Activated effector memory CD4-positive, alpha-beta T cell treated with anti-CD3 and anti-CD28 coated beads, Interleukin-2, amount 50 U/mL, for 16 hours (primary cell): ENCODE measurements around the gene TNFAIP8.
"Not testable (repeated sequence)": the region's sequence is repeated elsewhere in the genome, so short reads cannot be mapped to it uniquely, and the experiment has no call there.

Experiments
- DNase-seq: peaks from one replicate; pipeline ENCODE4 v3.0.0-alpha.2; 2020

The TNFAIP8 gene

DNA sequence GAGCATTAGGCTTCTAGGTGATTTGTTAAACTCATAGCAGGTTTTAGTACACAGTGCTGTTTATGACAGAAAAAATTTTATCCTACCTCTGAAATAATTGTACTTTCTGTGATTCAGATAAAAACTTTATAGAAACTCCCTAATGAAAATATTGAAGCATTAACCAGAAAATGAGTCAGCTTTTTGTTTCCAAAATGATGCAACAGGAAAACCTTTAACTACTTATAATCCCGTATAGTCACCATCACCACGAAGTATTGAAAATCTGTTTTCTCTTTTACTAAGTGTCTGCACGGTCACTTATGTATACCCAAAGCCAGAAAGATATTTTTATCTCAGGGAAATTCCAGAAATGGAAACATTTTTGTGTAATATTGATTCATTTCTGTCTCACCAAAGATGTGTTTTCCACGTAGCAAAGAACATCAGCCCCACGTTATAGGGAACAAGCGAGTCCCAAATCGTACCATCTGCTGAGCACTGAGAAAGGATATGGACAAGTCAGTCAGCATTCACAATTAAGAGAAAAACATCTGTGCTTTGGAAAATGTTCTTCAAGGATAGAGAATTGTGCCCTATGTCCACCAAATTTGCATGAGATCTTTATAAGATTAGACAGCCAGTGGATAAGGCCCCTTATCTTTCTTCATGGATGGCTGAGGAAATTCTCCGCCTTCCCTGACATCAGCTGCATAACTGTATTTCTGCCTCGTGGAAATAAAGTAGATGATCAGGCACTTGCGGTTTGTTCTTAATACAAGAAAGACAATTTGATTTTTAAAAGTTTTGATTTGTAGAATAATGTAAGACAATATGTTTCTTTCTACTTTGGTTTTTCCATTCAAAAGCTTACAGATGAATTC is 41.9 kb downstream of the TNFAIP8 start:
- DNase-seq, result peak; percentile 66

DNA sequence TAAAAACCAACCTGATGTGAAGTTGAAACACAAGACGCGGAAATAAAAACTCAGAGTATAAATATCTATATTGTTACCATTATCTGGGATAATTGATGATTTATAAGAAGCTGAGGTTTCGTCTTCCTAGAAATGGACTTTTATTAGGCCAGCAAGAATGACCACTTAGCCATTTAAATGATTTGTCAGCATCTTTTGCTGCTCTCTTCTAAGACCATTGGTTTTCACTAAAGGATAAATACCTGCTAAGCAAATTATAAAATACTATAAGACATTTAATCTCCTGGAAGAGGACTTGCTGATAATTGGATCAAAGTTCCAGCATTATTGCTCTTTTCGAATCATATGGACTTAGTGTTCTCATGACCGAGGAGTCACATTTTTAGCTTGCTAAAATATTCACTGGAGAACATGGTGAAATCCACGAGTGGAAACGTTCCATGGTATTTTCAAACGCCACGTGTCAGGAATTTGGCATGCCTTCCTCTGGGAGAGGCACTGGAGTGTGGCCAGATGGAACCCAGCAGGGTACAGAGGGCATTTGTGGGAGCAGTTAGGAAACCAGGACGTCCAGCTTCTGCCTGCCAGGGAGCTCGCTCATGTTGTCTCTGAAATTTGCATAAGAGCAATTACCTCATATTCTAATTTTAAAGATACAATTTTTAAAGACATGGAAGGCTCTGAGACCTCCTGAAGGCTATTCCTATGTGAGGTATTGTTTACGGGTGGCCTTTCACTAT is 43.1 kb downstream of the TNFAIP8 start:
- DNase-seq, result no peak

DNA sequence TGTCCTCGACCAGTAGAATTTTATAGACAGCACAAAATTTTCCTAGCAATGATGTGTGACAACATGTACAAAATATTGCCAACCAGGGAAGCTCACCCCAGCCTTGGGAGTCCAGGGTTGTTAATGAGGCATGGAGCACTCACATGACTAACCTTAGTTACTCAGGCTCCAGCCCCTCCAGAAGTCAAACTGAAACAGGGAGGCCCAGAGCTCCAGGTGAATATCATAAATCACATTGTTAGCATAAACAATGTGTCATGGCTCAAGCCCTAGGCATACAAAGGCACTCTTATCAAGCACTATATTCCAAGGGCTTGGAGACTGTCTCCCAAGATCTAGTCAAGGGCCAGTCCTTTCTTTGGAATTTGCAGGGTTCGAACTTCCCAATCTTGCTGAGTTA is 44.4 kb downstream of the TNFAIP8 start:
- DNase-seq, result no peak

DNA sequence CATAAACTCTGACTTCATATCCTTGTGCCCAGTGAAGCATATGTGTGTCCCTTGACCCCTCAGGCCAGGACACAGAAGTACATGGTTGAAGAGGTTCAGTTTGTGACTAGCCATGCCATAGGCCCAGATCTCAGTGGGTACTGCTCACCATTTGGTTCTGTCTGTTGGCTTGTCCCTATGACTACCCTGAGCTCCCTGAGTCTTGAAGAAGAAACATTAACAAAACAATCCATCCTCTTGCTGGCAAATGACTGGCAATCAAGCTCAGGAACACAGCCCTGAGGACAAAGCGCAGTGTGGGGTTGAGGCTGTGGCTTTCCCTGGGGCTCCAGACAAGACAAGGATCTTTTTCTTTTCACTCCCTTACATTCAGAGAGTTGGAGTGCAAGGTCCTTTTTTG is 46.3 kb downstream of the TNFAIP8 start:
- DNase-seq, result no peak

DNA sequence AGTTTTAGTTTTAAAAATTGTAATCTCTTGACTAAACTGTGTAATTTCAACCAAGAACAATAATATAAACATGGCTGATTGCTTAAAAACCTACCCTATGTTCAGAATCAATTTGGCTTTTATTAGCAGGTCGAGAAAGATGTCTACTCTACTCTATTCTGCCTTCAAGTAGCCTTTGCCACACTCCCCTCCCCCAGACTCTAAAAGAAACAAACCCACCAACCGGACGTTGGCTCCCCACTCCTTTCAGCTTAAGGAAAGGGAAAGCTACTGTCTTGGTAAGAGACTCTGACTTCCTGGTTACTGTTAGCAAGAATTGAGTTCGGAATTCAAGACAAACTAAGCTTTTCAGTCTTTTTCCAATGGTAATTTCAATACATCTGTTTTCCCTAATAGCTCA is 46.7 kb downstream of the TNFAIP8 start:
- DNase-seq, result no peak

DNA sequence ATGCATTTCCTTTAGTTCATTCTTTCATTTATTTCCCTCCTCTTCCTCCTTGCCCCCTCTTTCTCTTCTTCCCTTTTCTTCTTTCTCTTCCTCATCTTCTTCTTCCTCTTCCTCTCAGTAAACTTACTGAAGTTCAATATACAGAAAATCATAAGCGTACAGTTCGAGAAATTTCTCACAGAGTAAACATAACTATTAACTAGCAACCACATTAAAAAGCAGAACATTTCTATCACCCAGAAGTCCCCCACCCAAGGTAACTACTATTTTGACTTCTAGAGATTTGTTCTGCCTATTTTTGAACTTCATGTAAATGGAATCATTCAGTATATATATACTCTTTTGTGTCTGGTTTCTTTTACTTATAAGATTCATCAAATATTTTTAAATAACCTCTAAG is 48.2 kb downstream of the TNFAIP8 start:
- DNase-seq, result no peak

DNA sequence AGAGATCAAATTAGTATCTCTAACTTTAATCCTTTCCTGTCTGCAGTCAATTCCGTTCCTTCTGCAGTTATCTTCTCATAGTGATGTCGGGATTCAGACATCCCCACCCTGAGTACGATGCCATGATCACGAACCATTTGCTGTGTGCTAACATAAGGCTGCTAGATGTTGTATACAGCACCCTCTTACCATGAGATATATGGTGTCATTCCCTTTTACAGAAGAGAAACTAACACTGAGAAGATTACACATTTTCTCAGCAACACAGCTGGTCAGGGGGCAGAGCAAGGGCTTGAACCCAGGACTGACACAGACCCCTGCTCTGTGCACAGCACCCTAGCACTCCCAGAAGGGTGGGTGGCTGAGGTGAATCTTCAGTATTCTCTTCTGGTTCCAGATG is 49.6 kb downstream of the TNFAIP8 start:
- DNase-seq, result no peak

DNA sequence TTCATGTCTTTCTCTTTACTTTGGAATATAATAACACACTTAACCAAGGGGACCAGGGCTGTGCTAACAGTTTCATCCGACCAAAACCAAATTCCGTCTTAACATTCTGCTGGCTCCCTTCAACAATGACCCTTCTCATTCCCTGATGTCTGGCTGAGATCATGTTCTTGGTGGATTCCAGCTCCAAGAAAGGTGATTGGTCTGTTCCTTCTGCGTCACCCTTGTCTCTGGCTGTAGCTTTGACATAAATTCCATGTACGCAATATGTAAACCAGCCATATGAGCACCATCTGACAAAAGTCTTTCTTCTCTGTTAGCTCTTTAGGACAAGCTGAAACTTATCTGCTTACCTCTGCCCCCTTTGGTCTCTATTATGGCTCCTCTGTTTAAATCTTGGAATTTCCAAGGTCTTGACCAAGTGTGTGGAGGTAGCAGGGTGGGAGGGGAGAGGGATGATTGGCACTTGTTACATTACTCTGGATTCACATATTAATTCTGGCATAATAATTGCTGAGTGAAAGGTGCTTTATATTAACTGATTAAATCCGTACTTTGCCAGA is 50.8 kb downstream of the TNFAIP8 start:
- no peak for DNase-seq

DNA sequence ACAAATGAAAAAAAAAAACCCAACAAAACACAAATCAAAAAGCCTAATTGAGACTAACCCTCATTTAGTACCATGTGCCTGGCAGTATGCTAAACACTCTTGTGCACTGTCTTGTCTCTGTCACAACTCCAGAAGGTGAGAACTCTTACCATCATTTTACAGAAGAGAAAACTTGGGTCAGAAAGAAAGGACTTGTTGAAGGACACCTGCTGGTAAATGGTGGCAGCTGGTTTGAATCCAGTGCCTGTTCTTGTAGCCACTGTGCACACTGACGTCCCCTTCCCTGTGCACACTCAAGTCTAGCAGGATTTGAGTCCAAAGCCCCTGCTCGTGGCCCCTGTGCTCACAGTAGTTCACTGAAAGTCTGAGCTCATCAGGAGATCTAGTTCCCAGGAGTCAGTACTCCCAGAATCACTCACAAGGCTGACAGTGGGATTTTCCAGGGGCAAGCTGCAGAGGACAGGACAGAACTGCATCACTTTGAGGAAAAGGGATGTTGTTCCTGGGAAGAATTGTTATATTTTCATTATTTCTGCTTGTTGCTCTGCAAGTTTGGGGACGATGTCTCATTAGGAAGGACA is 53.5 kb downstream of the TNFAIP8 start:
- no peak for DNase-seq

DNA sequence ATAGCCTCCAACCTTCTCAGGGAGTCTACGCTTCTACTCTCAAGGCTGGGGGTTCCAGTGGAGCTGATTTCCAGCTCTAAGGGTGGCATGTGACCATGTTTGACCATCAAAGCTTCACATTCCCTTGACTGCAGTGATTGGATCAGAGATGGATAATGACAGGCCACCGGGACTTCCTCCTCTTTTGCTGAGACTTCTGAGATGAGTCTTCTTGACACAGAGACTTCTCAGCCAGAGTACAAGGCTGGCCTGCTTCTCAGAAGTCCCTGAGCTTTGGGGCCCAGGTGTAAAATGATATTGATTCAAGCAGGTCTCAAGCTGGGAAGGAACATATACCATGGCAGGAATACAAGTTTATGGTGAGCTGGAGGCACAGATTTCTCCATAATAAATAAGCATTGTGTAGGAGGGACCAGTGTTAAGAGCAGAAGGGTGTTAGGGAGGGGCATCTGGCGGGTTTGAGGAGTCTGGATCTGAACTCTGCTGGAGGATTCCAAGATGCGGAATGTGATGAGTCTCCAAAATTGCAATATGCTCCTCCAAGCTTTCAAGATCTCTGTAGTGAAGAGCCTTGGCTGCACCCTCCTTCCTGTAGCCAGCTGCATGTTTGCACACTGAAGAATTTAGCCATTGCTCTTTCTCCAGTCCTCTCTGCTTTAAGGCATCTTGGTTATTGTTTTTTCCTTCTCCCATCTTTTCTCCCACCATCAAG is 54.8 kb downstream of the TNFAIP8 start:
- no peak for DNase-seq

DNA sequence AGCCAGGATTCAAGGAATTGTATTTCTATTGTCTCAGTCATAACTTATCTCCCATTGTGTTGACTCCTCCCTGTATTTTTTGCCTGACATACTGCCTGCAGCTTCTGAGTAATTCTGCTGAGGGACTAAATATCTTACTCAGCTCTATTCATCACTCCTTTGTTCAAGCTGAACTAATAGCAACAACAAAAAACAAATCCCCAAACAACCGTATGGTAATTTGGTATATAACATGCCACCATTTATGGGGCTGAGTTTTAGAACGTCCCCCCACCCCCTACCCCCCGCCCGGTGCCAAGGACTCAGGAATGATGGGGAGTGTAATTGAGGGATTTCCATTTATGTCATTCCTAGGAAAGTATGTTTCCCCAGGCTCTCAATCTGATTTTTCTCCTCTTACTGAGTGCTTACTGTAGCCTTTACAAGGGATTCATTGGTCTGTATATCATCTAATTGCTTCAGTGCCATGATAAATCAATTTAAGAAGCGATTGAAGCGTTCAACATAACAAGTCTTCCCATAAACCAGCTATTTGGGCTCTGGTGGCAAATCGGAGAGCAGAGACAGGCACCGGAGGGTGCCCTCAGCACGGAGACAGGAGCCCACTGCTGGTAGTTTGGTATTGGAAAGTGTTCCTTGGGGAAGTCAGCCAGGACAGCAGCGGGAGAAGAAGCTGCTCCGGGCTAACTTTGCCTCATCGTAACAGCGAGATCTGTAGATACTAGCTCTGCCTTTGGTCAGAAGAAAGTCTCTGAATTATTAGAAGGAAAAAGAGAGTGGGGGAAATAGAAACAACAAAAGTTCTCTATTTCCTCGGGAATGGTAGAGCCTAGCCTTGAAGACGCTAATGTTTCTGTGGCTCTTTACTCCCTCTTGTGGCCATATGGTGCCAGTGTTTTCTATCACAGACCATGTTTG is 55.8 kb downstream of the TNFAIP8 start:
- peak; percentile 67 for DNase-seq

DNA sequence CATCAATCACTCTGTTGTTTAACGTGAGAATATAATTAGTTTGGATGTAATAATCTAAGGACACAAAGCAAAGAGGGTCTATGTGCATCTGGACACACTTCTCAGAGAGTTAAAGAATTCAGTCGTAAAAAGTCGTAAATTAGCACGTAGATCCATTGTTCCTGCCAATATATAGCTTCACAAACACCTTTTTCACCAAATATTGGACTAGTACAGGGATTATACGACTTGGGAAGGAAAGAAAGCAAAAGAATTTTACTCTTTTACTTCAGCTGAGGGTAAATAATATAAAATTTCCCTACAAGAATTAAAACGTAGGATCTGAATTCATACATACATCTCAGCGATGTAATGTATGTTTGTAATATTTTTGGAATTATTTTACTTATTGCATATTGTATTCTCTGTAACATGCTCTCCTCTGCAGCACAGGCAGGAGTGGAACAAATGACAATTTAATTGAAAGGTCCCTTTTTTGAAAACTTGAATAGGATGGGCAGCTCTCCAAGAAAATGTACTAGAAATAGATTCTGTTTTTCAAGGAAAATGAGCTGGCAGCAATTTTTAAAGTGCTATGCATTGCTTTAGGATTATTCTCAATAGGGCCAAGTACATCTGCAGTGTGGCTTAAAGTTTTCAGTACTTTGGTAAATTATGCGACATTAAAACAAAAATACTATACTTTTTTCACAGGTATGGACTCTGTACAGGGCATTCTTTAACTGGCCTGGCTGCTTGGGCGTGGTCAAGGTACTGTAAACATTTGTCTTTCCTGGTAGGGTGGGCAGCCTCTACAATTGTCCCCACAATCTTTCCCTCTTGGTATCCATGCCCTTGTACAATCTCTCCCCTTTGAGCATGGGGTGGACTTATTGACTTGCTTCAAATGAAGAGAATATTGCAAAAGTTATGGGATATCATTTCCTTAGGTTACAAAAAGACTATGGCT is 56.7 kb downstream of the TNFAIP8 start:
- DNase-seq, result no peak

DNA sequence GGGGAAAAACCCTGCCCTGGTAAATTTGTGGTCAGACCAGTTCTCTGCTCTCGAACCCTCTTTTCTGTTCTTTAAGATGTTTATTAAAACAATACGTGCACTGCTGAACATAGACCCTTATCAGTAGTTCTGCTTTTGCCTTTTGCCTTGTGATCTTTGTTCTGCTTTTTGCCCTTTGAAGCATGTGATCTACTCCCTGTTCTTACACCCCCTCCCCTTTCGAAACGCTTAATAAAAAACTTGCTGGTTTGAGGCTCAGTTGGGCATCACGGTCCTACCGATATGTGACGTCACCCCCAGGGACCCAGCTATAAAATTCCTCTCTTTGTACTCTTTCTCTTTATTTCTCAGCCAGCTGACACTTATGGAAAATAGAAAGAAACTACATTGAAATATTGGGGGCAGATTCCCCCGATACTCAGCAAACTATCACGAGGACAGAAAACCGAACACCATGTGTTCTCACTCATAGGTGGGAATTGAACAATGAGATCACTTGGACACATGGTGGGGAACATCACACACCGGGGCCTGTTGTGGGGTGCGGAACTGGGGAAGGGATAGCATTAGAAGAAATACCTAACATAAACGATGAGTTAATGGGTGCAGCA is 58.4 kb downstream of the TNFAIP8 start:
- not testable (repeated sequence) for DNase-seq

DNA sequence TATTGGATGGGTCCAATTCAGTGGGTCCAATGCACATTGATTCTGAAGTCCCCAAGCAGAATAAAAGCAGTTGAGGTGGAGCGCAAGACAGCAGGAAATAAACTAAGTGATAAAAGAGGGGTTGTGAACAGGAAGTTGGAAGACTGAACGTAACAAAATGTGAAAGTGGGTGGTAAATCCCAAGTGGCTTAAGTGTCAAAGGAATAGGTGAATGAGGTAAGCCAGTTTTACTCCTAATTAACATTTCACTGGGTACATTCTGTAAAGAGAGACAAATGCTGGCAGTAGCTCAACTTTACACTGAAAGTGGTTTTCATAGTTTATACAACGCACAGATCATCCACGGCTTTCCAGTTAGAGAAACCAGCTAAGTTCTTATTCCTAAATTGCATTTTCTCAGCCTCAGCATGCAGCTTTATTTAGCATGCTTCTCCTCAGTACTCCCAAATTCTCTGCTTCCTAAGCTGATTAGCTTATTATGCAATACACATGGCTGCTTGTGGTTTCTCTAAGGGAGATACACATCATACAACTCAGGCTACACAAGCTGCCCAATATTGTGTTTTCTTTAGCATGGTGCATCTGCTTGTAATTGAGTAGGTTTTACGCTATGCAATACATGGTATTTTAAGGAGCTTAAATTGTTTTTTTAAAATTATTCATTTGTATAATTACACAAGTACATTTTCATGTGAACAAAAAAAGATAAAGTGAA is 62.2 kb downstream of the TNFAIP8 start:
- no peak for DNase-seq

DNA sequence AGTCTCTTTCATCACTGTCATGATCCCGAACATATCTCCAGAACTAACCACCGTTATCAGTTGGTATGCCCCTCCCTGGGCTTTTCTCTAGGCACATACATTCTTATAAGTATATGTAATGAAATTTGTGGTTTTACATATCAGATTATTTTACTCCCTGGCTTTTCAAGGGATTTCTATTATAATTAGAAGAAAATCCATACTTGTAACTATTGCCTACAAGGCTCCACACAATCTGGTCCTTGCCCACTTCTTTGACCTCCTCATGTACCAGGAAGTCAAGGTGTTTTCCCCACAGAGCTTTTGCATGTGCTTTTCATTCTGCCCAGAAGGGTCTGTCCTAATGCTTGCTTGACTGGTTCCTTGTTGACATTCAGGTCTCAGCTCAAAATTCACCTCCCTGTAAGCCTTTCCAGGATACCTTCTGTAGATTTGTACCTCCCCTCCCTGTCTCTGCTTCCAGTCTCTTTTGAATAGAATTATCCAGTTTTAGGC is 62.8 kb downstream of the TNFAIP8 start:
- DNase-seq, result no peak

DNA sequence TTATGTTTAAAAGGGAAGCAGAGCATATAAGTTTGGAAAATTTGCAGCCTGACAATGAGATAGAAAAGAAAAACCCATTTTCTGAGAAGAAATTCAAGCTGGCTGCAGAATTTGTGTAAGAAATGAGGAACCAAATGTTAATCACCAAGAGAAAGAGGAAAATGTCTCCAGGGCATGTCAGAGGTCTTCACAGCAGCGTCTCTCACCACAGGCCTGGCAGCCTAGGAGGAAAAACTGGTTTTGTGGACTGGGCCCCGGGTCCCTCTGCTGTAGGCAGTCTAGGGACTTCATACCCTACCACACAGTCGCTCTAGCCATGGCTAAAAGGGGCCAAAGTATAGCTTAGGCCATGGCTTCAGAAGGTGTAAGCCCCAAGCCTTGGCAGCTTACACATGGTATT is 64.3 kb downstream of the TNFAIP8 start:
- DNase-seq, result no peak

DNA sequence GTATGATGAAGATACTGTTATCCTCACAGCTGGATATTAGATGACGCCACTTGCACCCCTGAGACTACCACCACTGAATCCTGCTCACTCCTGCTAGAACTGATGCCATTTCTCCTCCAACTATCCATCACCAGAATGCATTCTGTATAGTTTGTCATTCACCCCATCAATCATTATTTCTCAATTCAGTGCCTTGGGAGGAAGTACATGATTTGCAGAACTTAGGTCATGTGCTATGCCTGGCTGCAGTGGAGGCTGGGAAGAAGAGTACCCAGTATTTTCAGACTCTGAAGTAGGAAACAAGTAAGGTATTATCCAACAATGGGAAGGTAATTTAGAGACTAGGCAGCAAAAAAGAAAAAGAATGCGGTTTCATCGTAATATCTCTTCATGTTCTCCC is 70.2 kb downstream of the TNFAIP8 start:
- no peak for DNase-seq

DNA sequence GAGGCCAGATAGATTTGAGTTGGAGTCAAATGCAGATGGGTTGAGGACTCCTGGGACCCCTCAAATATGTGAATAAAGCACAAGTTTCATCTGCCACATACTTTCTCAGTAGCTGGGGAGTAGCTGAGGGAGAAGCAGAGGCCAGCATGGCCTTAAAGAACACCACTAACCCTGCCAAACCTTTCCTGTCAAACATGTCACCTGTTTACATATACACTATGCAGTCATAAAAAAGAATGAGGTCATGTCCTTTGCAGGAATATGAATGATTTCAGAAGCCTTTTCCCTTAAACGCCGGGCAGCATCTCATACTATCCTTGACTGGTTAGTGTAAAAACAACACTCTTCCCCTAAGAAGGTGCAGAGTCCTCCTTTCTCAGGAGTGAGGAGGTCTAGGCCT is 71.2 kb downstream of the TNFAIP8 start:
- DNase-seq, result no peak

DNA sequence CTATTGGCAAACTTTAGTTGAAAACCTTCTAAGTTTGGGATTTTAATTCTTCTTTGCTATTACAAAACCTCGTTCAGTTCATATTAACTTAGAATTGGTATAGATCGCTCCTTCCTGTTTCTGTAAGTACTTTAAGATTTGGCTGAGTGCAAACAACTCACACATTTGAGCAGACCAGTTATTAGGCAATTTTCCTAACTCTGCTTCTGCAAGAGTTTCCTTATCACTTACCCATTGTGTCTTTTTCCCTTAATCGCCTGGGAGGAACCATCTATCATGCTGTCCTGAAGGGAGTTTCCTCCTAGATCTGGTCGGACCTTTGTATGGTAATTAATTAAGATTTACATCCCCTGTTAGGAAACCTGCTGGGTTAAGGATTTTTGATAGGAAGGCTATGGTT is 71.8 kb downstream of the TNFAIP8 start:
- not testable (repeated sequence) for DNase-seq
